HG02852 (cell line): ENCODE results near the gene PLCB2.

Source experiments
- ATAC-seq: cut with Tn5 transposase; IDR thresholded peaks from one replicate; pipeline ENCODE4 v1.9.1; 2021; ENCODE audit warnings: mild to moderate bottlenecking, moderate library complexity; ENCODE audit not compliant: unreplicated experiment

PLCB2 gene

DNA sequence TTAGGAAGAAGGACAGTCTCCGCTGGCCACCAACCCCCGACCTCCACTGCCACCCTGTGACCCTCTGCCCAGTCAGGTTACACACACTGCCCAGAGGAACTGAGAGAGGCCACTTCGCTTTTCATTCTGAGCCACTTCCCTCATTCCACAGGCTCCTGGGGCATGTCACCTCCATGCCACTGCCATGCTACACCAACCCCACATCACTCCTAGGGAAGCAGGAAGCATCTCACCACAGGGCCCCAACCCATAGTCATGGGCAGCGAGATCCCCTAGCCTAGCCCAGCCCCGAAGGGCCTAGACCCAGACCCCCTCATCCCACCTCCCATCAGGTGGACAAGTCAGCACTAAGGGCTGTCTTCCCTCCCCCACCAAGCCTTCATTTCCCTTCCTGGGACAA, 1.4 kb downstream of the PLCB2 start:
- no peak for ATAC-seq

GRCh38 chr15:40305281-40305680, 2.5 kb downstream of the PLCB2 start:
- no peak for ATAC-seq

DNA sequence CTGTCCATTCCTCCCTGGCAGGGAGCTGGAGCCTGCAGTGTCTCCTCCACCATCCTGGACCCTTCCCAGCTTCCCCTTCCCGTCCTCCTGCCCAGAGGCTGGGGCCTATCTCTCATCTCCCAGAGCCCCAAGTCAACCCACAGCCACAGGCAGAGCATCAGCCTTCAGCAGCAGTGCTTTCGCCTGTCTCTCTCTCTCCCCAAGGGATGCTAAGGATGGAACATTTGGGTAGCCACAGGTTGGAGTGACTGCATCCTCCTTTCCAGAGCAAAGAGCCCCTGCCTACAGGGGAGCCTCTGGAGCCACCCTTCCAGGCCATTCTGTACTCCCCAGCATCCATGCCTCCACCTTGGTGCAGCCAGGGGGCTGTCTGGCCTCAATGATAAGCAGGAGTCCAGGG, 4.2 kb downstream of the PLCB2 start:
- no peak for ATAC-seq

GRCh38 chr15:40302981-40303380, 4.8 kb downstream of the PLCB2 start:
- ATAC-seq = no peak

- ATAC-seq = no peak
Measured at GRCh38 chr15:40302288-40302886, 5.3 kb downstream of the PLCB2 start.

DNA sequence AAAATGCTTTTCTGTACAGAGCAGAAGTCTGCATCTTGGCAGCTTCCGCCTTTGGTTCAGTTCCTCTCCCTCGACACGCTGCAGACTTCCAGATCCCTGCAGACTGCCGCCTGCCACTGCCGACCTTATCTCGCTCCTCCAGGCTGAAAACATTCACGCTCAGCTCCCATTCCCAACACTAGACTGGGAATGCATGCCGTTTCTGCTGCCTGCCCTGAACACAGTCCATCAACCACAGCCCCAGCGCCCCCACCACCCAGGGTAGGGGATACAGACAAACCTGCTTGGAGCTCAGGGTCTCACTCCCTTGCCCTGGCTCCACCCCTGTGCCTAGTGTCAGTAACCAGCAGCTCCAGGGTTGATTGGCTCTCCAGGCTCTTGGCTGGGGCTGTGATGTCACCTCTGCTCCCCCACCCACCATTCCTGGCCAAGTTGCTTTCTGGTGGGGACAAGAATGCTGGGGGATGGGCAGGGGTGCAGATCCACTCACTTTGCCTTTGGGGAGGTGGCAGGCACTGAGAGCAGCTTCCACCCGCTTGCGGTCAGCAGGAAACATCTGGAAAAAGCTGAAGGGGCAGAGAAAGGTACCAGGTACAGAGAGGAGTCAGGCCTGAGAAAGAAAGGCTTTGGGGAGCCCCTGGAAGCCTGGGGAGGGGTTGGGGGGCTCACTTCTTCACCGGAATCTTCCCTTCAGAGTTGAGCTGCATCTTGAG, 6.1 kb downstream of the PLCB2 start:
- ATAC-seq = no peak

- no peak for ATAC-seq
Measured at GRCh38 chr15:40300771-40301170, 7.0 kb downstream of the PLCB2 start.

- no peak for ATAC-seq
Measured at GRCh38 chr15:40300367-40300766, 7.4 kb downstream of the PLCB2 start.

- no peak for ATAC-seq
Measured at GRCh38 chr15:40298216-40298935, 9.4 kb downstream of the PLCB2 start.

- no peak for ATAC-seq
Measured at GRCh38 chr15:40297356-40297755, 10.4 kb downstream of the PLCB2 start.

DNA sequence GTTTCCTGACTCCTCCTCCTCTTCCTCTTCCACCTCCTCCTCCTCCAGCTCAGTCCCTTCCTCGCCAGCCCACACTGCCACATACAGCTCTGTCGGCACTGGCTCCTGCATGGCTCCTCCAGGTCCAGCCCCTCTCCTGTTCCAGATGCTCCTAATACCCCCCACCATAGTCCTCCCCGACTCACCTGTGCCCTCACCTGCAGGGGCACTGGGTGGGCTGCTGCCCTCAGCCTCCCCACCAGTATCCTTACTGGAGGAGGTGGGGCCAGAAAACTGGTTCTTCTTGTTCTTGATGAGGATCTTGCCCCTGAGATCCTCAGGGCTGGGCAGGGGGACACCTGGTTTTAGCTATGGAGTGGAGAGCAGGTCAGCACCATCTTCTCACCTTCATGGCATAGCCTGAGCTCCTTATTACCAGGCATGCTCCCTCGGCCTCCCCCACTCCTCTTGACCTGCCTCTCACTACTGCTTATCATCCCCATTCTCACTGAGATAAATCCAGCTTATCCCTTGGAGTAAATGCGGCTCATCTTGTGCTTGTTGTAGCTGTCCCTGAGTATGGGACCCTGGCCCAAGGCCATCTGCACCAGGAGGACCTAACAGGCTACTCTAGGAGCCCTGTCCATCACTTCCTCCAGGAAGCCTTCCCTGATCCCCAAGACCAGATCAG, 11.0 kb downstream of the PLCB2 start:
- no peak for ATAC-seq

- ATAC-seq = no peak
Measured at GRCh38 chr15:40295877-40296560, 11.7 kb downstream of the PLCB2 start.

DNA sequence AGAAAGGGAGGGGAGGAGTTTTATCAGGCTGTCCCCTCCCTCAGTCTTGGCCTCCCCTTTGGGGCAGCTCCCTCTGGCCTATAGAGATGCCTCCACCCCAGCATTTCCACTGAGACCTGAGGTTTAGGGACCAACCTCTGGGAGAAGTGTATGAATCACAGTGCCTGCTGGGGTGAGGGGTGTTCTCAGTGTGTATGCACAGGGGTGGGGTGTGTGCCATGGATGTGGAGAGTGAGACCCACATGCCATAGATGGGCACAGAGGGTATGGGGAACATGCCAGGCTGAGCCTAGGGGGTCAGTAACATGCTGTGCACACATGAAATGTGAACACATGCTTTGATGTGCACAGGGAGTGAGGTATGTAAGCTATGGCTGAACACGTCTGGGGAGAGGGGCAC, 12.4 kb downstream of the PLCB2 start:
- no peak for ATAC-seq

- no peak for ATAC-seq
Measured at GRCh38 chr15:40293905-40294895, 13.5 kb downstream of the PLCB2 start.

DNA sequence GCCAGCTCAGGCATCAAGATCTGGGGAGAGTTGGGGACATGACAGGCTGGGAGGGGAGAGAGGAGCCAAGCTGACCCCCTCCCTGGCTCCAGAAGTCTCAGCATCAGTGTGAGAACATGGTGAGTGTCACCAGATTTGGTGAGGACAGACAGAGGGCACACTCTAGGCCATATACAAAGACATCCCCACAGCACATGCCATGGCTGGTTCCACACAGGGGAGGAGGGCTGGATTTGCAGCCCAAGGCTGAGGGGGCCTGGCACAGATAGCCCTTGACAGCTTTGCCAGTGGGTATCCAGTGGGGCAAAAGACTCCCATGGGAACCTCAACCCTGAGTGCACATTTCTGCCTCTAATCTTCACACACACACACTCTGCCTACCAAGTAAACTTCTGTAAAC, 14.7 kb downstream of the PLCB2 start:
- no peak for ATAC-seq

DNA sequence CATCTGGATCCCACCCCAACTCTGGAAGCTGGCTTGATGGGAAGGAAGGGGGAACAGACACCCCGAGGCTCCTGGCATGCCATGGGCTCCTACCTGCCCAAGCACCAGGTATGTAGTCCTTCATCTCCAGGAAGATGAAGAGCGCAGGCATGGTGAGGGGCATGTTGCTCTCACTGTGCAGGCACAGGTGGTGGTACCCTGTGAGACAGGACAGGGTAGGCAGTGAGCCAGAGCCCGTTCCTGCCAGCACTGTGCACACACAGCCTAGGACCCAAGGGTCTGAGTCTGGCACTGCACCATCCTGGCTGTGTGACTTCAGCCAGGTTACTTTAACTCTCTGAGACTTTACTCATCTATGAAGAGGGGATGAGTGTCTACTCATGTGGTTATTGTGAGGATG, 15.5 kb downstream of the PLCB2 start:
- no peak for ATAC-seq

DNA sequence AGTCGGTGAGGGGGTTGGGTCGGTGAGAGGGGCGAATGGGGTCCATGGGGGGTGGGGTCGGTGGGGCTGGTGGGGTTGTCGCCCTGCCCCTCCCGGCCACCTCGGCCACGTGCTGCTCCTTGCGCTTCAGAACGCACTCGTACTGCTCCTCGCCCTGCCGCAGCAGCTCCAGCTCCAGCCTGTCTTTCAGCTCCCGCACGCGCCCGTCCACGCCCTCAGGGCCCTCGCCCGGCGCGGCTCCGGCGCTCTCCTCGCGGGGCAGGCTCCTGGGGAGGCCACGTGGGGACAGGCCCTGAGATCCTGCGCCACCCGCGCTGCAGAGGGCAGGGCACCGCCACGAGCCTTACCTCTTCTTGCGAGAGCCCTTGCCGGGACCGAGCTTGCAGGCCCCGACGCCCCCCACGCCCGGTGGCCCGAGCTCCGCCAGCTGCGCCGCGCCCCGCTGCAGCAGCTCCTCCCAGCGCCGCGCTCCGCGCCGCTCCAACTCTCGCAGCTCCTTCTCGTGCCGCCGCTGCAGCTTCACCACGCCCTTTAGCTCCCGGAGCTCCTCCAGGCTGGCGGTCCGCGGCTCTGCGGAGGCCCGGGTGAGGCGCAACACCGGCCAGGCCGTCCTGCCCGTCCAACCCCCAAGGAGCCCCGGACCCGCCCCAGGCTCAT, 16.7 kb downstream of the PLCB2 start:
- ATAC-seq = no peak

DNA sequence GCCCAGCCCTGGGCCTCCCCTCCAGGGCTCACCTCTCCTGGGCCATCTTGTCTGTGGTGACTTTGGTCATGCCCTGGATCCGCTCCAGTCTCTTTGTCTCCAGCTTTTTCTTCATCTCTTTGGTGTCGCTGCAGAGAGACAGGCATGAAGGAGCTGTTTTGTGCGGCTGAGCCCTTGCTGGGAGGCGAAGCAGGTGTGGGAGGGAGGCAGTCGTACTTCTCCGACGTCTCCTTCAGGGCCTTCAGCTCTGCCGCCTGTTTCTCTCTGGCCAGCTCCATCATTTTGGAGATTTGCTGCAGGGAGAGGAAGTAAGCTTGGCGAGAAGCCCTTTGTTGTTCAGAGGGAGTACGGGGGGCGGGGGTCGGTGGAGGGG, 17.2 kb downstream of the PLCB2 start:
- ATAC-seq = no peak

DNA sequence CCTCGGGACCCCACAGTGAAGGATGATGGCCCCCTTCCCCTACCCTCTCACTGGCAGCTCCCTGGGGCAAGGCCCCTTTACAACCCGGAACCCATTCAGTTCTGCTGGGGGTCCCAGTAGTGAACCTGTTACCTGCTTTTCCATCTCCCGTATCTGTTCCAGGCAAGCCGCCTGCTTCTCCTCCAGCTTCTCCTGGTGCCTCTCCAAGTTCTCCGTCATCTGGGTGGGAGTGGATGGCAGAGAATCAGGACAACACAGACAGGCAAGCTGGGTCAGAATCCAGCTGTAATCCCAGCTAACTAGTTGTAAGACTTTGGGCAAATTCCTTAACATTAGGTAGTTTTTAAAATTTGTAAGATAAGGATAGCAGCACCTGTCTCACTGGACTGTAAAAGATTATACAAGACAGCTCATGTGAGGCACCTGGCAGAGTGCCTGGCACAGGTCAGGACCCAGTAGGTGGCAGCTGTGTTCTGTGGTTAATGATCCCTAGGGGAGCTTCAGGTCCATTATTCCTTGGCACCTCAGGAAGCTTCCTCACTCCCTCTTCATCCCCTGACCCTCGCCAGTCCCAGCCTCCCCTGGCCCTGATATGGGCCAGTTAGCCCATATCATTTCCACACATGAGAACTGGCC, 18.5 kb downstream of the PLCB2 start:
- ATAC-seq = no peak
